Activated naive CD4-positive, alpha-beta T cell treated with anti-CD3 and anti-CD28 coated beads, Interleukin-2, amount 50 U/mL, for 16 hours (primary cell): ENCODE results near the gene SLC16A13.
"Not testable (repeated sequence)": the region's sequence is repeated elsewhere in the genome, so short reads cannot be mapped to it uniquely, and the experiment has no call there.

ENCODE experiments used
- DNase-seq: peaks from one replicate; pipeline ENCODE4 v3.0.0-alpha.2; 2020

SLC16A13 gene

DNA sequence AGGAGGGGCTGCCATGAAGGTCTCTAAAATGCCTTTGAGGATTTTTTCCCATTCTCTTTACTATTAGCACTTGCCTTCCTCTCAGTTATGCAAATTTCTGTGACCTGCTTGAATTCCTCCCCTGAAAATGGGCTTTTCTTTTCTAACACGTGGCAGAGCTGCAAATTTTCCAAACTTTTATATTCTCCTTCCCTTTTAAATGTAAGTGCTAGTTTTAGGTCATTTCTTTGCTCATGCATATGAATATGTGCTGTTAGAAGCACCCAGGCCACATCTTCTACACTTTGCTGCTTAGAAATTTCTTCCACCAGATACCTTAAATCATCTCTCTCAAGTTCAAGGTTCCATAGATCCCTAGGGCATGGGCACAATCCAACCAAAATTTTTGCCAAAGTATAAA is 32.5 kb downstream of the SLC16A13 start:
- no peak for DNase-seq

DNA sequence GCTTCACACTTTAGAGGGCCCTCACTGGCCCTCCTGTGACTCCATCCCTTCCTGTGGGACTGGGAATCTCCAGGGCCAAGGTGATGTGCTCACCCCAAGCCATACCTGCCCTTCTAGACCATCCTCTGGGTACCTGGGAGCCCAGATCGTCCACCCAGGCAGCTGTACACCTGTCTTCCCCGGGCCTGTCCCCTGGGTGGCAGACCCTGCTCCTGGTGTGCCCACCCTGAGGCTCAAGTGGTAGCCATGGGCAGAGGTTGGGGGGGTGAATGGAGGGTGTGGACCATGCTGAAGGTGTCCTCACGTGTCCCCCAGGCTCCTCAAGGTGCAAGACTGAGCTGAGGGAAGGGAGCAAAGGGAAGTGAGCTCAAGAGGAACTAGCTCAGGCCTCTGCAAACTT is 34.9 kb downstream of the SLC16A13 start:
- no peak for DNase-seq

DNA sequence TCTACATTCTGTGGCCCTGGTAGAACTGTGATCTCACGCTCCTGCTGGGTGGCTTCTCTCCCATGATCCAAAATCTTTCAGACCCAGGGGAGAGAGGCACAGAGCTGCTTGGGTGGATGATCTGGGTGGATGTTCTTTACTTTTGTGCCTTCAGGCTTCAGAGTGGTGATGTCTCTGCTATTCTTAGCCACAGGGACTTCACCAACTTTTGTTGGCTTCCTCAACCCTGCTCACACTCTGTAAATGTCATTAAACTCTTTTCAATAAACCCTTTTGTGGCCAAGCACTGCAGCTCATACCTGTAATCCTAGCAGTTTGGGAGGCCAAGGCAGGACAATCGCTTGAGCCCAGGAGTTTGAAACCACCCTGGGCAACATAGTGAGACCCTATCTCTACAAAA is 36.6 kb downstream of the SLC16A13 start:
- DNase-seq = no peak

- DNase-seq = no peak
Measured at GRCh38 chr17:7074931-7075330, 39.1 kb downstream of the SLC16A13 start.

GRCh38 chr17:7077911-7078546 is 42.2 kb downstream of the SLC16A13 start:
- no peak for DNase-seq

DNA sequence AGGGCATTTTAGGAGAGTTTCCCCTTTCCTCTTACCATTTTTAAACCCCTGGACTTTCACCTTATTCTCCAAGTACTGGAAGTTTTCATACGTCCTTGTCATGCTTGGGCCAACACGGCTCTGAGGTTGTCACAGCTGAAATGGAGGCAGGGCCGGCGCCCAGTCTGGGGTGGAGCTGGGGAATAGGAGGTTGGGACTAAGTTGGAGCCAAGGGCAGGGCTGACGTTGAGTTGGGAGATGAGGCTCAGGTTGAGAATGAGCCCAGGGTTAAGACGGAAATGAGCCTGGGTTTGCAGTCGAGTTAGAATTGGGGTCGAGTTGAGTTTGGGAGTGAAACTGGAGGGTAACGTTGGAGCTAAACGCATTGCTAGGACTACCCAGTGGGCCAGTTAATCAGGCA is 42.9 kb downstream of the SLC16A13 start:
- no peak for DNase-seq

- no peak for DNase-seq
Measured at GRCh38 chr17:7079581-7080455, 44.0 kb downstream of the SLC16A13 start, which contains the start of gene CLEC10A. TSS of gene CLEC10A (minus strand) at chr17:7080251. CDS start at chr17:7078812, 1,439 bp downstream.

DNA sequence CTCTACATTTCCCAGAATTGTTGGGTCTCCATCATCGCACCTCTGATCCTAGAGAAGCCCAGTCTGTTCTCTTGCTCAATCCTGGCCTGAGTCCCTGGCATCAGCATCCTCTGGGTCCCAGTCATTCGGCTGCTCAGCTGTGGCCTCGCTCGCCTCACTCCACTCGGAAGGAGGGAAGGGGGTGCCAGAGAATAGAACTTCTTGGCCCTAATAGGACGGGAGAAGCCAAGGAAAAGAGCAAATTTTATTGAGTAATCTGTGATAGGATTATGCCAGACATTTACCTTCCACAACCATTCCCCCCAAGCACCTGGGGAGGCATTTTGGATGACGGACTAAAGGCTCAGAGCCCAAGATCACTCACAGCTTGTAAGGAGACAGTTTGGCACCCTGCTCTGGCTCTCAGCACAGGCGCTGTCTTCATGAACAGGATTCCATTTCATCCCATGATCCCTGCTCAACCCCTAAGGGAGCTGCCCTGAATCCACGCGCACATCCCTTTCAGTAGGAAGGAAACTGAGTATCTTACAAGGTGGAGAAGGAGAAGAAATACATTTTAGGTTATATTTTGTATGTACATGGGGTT is 44.7 kb downstream of the SLC16A13 start:
- no peak for DNase-seq

DNA sequence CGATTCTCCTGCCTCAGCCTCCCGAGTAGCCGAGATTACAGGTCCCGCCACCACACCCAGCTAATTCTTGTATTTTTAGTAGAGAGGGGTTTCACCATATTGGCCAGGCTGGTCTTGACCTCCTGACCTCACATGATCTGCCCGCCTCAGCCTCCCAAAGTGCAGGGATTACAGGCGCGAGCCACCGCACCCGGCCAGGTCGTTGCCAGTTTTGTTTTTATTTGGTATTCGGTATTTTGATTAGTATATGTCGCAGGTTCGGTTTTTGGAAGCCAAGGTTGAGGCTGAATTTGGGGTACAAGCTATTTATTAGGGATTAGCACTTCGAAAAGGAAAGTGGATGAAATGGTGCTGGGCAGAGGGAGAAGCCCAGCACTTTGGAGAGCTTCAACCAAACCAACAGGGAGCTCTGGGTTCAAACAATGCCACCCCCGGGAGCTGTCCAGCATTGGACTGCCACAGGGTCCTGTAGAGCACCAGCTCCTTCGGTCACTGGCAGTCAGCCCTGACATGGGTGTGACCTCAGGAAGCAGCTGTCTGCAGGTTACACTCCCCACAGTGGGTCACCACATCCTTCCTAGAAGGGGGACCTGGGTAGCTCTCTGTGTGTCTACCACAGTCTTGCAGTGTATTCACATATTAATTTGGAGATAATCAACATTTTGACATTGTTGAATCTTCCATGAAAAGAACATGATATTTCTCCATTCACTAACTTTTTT is 45.7 kb downstream of the SLC16A13 start:
- no peak for DNase-seq

GRCh38 chr17:7083592-7083991 is 47.8 kb downstream of the SLC16A13 start:
- no peak for DNase-seq

DNA sequence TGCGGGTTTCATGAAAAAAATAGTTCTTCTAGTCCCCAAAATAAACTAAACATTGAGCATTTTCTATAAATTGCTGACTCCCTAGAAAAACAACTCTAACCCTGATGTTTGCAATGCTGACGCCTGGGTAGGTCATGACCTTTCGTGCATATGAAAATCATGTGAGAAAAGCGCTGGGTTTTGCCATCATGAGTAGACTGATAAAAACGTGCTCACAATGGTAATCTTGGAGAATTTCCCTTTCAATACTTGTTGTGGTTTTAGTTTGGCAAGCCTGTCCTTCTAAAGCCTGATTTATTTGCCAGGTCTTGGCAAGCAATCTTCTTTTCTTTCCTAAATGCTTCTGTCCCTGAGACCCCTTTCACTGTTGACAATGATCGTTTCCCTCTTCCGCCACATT is 48.3 kb downstream of the SLC16A13 start:
- no peak for DNase-seq

DNA sequence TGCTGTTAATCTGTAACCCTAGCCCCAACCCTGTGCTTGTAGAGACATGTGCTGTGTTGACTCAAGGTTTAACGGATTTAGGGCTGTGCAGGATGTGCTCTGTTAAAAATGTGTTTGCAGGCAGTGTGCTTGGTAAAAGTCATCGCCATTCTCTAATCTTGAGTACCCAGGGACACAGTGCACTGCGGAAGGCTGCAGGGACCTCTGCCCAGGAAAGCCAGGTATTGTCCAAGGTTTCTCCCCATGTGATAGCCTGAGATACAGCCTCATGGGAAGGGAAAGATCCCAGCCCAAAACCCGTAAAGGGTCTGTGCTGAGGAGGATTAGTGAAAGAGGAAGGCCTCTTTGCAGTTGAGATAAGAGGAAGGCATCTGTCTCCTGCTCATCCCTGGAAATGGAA is 52.6 kb downstream of the SLC16A13 start:
- not testable (repeated sequence) for DNase-seq

- not testable (repeated sequence) for DNase-seq
Measured at GRCh38 chr17:7089570-7089969, 53.8 kb downstream of the SLC16A13 start.
